Esophagus squamous epithelium (tissue), 5 donors: ENCODE results near the gene TTYH1. TPM values are rescaled to one million over a fixed set of nuclear protein-coding genes. Genes with fewer than 3 reads are reported as not detected.
A peak's percentile ranks its signal among the peaks of the same experiment; 100 is the strongest.

Experiments used
- DNase-seq: peaks from one replicate; lab custom pipeline; 2025; lab: John Stamatoyannopoulos, UW
- H3K27ac ChIP-seq, 4 donors: fragments of 200-600 bp; sonication (generic); one replicate each; pipeline ENCODE4 v1.5.1; 2016 to 2019; ENCODE audit warnings: mild to moderate bottlenecking in 1 of 4
- H3K27me3 ChIP-seq, 4 donors: fragments of 200-600 bp; sonication (generic); 1 replicate in 3 of 4; 2 replicates in 1 of 4; pipeline versions ENCODE4 v1.5.1 to v1.6.0; 2017 to 2021; ENCODE audit warnings: antibody characterized with exemption in 1 of 4
- H3K36me3 ChIP-seq, 3 donors: fragments of 200-600 bp; sonication (generic); one replicate each; pipeline ENCODE4 v1.5.1; 2016 to 2019
- H3K4me1 ChIP-seq, 3 donors: fragments of 200-600 bp; sonication (generic); one replicate each; pipeline ENCODE4 v1.5.1; 2017 to 2019
- H3K4me3 ChIP-seq, 4 donors: fragments of 200-600 bp; sonication (generic); 1 replicate in 3 of 4; 2 replicates in 1 of 4; pipeline ENCODE4 v1.5.1; 2016 to 2019; ENCODE audit warnings: mild to moderate bottlenecking in 2 of 4, moderate library complexity in 1 of 4
- H3K9me3 ChIP-seq, 3 donors: fragments of 200-600 bp; sonication (generic); one replicate each; pipeline ENCODE4 v1.5.1; 2016 to 2019
- POLR2A ChIP-seq, 4 donors: fragments of 450-650 bp; IDR thresholded peaks; one replicate each; pipeline ENCODE4 v1.6.1; 2017; ENCODE audit warnings: antibody characterized with exemption in 4 of 4, mild to moderate bottlenecking in 4 of 4, moderate library complexity in 3 of 4
- WGBS, 2 donors: methylation state at CpG; one replicate each; pipeline ENCODE4 v1.1.5; 2018; 5-methylcytosine and 5-hydroxymethylcytosine counted together
- intact Hi-C: fragments of 100-400 bp; cut with DNase I; formaldehyde crosslinking; loops from one replicate; pipeline ENCODE4 v1.15.0; 2022
- total RNA-seq, 4 donors: library from RNA; depleted of rRNA; stranded (reverse); fragments of >200 nt; gene quantifications; one replicate each; pipeline ENCODE4 v1.1.0, GENCODE V29; 2016
- TF ChIP-seq, protein P1 (sequence below), 6 experiments: fragments of 450-650 bp in 4 of 6; fragments of 200-600 bp in 2 of 6; sonication (generic) in 2 of 6; IDR thresholded peaks; one replicate each; pipeline ENCODE4 v1.5.1; 2016 to 2019; ENCODE audit warnings: antibody characterized with exemption in 6 of 6, mild to moderate bottlenecking in 4 of 6, moderate library complexity in 4 of 6
- donor health status: DM: yes; HTN: yes; CAD: no.

TTYH1 gene
- total RNA-seq, 4 donors from 2014 or later: 0.44 to 4.4 (median 2.0) TPM; not detected in 1

DNA sequence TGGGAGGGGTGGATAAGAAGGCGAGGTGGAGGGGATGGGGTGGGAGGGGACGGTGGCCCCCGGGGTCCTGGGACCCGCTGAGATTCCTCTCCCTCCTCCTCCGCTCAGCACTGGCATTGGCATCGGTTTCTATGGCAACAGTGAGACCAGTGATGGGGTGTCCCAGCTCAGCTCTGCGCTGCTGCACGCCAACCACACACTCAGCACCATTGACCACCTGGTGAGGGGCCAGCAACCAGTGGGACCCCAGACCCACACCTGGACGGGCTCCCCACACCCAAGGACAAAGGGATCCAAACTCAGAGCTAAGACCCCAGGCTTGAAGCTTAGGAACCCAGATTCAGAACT, 5.9 kb downstream of the TTYH1 start:
- Histone ChIP-seq H3K4me1 (peaks cover 0 to 28% (median 0%) of the 10 kb centered on the region in 3 donors), H3K36me3 (no peaks in the 10 kb centered on the region), H3K4me3 (no peak overlapping the region), H3K27me3 (peaks cover 0 to 99% (median 6%) of the 10 kb centered on the region in 4 donors), H3K9me3 (no peaks in the 10 kb centered on the region), H3K27ac (peak overlapping the region in 1 of 4 donors; percentile 40)
- DNase-seq: no peak
- 63% methylated on average over 3 of the region's 9 CpGs; no CpG with 5 or more reads in 1 of the 2 donors for WGBS, 2 donors
- TF ChIP-seq POLR2A (IDR thresholded peaks at IDR 0.05): no peak
- TF ChIP-seq, protein P1, sequence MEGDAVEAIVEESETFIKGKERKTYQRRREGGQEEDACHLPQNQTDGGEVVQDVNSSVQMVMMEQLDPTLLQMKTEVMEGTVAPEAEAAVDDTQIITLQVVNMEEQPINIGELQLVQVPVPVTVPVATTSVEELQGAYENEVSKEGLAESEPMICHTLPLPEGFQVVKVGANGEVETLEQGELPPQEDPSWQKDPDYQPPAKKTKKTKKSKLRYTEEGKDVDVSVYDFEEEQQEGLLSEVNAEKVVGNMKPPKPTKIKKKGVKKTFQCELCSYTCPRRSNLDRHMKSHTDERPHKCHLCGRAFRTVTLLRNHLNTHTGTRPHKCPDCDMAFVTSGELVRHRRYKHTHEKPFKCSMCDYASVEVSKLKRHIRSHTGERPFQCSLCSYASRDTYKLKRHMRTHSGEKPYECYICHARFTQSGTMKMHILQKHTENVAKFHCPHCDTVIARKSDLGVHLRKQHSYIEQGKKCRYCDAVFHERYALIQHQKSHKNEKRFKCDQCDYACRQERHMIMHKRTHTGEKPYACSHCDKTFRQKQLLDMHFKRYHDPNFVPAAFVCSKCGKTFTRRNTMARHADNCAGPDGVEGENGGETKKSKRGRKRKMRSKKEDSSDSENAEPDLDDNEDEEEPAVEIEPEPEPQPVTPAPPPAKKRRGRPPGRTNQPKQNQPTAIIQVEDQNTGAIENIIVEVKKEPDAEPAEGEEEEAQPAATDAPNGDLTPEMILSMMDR (IDR thresholded peaks at IDR 0.05): no peak
- intact Hi-C loops: no loop called here

DNA sequence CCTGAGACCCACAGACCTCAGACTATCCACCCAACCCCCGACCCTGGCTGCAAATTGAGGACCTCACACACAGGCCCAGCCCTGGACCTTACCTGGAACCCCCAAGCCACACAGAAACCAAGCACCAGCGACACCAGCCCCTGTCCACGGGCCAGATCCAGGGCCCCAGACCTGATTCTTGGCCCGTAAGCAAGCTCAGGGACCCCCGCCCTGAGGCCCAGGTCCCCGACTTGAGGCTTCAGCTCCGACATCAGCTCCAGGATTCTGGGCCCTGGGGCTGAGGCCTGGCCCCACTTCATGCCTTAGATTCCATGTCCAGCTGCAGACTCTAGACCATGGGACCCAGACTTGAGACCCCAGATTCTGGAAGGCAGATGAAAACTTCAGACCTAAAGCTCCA, 6.3 kb downstream of the TTYH1 start:
- TF ChIP-seq POLR2A (IDR thresholded peaks at IDR 0.05): no peak
- TF ChIP-seq, protein P1 (IDR thresholded peaks at IDR 0.05): no peak
- Histone ChIP-seq H3K27me3 (peaks cover 0 to 99% (median 4%) of the 10 kb centered on the region in 4 donors), H3K4me1 (peaks cover 0 to 26% (median 0%) of the 10 kb centered on the region in 3 donors), H3K36me3 (no peaks in the 10 kb centered on the region), H3K27ac (no peak overlapping the region), H3K4me3 (no peak overlapping the region), H3K9me3 (no peaks in the 10 kb centered on the region)
- DNase-seq: no peak
- intact Hi-C loops: no loop called here
- no CpG with 5 or more reads among the region's 7 CpGs for WGBS, 2 donors

- Histone ChIP-seq H3K27me3 (peaks cover 0 to 96% (median 3%) of the 10 kb centered on the region in 4 donors), H3K4me3 (no peak overlapping the region), H3K4me1 (peaks cover 0 to 23% (median 0%) of the 10 kb centered on the region in 3 donors), H3K27ac (no peak overlapping the region), H3K36me3 (no peaks in the 10 kb centered on the region), H3K9me3 (no peaks in the 10 kb centered on the region)
- no peak for TF ChIP-seq POLR2A (IDR thresholded peaks at IDR 0.05)
- TF ChIP-seq, protein P1 (IDR thresholded peaks at IDR 0.05): no peak
- intact Hi-C loops: no loop called here
- DNase-seq: no peak
- 61% methylated on average over 16 of the region's 20 CpGs; no CpG with 5 or more reads in 1 of the 2 donors for WGBS, 2 donors
These were observed 6.9 kb downstream of the TTYH1 start for GRCh38 chr19:54422136-54422535.

- Histone ChIP-seq H3K9me3 (no peaks in the 10 kb centered on the region), H3K4me1 (peaks cover 0 to 11% (median 0%) of the 10 kb centered on the region in 3 donors), H3K36me3 (no peaks in the 10 kb centered on the region), H3K27ac (no peak overlapping the region), H3K27me3 (peaks cover 0 to 92% (median 4%) of the 10 kb centered on the region in 4 donors), H3K4me3 (no peak overlapping the region)
- TF ChIP-seq POLR2A (IDR thresholded peaks at IDR 0.05): no peak
- TF ChIP-seq, protein P1 (IDR thresholded peaks at IDR 0.05): no peak
- 84% methylated on average over 10 to 12 of the region's 14 CpGs for WGBS, 2 donors
- intact Hi-C loops: no loop called here
- no peak for DNase-seq
These were observed 8.9 kb downstream of the TTYH1 start for GRCh38 chr19:54424201-54424600.

DNA sequence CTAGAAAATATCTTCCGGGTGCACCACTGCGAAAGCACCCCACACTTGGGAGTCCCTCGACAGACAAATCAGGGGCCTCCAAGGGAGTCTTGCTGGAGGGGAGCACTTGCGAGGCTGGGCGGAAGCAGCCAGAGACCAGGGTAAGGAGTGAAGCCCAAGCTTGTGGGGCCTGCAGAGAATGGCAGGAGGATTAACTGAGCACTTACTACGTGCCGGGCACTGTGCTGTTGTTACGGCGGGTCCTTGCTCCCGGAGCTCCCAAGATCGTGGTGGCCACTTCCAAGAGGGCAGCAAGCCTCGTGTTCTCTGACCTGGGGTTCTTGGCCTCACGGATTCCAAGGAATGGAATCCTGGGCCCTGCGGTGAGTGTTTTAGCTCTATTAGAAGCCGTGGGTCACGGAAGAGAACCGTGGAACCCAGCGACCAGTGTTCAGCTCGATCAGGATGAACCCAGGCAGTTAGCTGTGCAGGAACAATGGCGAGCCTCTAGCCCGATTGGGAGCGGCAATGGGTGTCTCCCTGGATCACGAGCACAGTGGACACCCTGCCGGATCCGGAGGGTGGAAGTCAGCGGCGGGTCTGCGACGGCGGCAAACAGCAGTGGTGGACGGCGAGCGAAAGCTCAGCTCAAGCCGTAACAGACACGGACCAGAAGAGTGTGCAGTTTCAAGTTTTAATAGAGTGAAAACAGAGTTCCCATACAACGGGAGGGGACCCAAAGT, 9.6 kb downstream of the TTYH1 start:
- Histone ChIP-seq H3K9me3 (no peaks in the 10 kb centered on the region), H3K4me3 (no peak overlapping the region), H3K36me3 (no peaks in the 10 kb centered on the region), H3K27ac (no peak overlapping the region), H3K4me1 (peaks cover 0 to 15% (median 0%) of the 10 kb centered on the region in 3 donors), H3K27me3 (peaks cover 0 to 92% (median 9%) of the 10 kb centered on the region in 4 donors)
- WGBS, 2 donors: 83 to 88% methylated on average over 22 to 29 of the region's 36 CpGs
- DNase-seq: no peak
- intact Hi-C loops: no loop called here
- no peak for TF ChIP-seq POLR2A (IDR thresholded peaks at IDR 0.05)
- TF ChIP-seq, protein P1 (IDR thresholded peaks at IDR 0.05): no peak
